PFSK-1 (cell line): ENCODE results near the gene RFX2.
A peak's percentile ranks its signal among the peaks of the same experiment; 100 is the strongest.

Source experiments
- FOXP2 ChIP-seq: optimal IDR thresholded peaks from 2 replicates; pipeline ENCODE3; 2011; ENCODE audit warnings: borderline replicate concordance, control low read depth, inconsistent platforms; ENCODE audit not compliant: insufficient read depth; ENCODE audit errors: extremely low read length, extremely low read depth
- POLR2AphosphoS5 ChIP-seq: IDR thresholded peaks from 2 replicates; pipeline ENCODE4 v1.6.1; 2012; ENCODE audit warnings: low read depth, mild to moderate bottlenecking, control low read depth, low read length, moderate library complexity
- REST ChIP-seq, 2 experiments: IDR thresholded peaks; 2 replicates each; pipeline versions ENCODE4 v1.6.1 to v1.8.0; 2011 to 2012; ENCODE audit warnings: low read depth in 2 of 2, low read length in 2 of 2, control low read depth in 1 of 2, inconsistent platforms in 1 of 2, mild to moderate bottlenecking in 1 of 2, moderate library complexity in 1 of 2; ENCODE audit not compliant: insufficient read depth in 1 of 2
- SIN3A ChIP-seq: IDR thresholded peaks from 2 replicates; pipeline ENCODE4 v1.6.1; 2012; ENCODE audit warnings: mild to moderate bottlenecking, low read length, moderate library complexity, borderline replicate concordance; ENCODE audit not compliant: insufficient read depth
- TAF1 ChIP-seq: IDR thresholded peaks from 2 replicates; pipeline ENCODE4 v1.6.1; 2012; ENCODE audit warnings: low read length, control low read depth, borderline replicate concordance; ENCODE audit not compliant: insufficient read depth

RFX2 gene

DNA sequence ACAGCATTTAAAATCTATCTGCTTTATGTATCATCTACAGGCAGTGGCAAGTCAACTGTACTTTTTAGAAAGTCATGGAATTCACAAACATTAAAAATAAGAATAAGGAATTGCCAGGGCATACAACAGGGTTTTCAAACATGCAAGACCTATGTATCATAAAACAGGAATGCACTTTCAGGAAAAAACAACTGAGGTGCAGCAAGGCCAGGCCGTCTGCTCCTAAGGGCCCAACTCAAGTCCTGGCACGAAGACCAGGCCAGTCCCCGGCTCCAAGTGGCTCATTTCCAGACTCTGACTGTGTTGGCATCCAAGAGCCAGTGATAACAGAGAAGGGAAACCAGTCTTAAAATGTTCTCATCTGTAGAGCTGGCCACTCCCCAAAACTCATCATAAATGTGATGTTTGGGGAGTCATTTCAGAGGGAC, 7.1 kb downstream of the RFX2 start:
- TF ChIP-seq TAF1 = no peak
- TF ChIP-seq FOXP2 = no peak
- no peak for TF ChIP-seq SIN3A
- TF ChIP-seq POLR2AphosphoS5 = no peak
- no peak for TF ChIP-seq REST (IDR thresholded peaks at IDR 0.05; ENCODE audit: insufficient read depth in 1 of 2, low read depth in 2 of 2, low read length in 2 of 2)

GRCh38 chr19:6101991-6102390, 8.3 kb downstream of the RFX2 start:
- TF ChIP-seq REST (IDR thresholded peaks at IDR 0.05; ENCODE audit: insufficient read depth in 1 of 2, low read depth in 2 of 2, low read length in 2 of 2) = no peak
- TF ChIP-seq SIN3A = no peak
- no peak for TF ChIP-seq FOXP2

DNA sequence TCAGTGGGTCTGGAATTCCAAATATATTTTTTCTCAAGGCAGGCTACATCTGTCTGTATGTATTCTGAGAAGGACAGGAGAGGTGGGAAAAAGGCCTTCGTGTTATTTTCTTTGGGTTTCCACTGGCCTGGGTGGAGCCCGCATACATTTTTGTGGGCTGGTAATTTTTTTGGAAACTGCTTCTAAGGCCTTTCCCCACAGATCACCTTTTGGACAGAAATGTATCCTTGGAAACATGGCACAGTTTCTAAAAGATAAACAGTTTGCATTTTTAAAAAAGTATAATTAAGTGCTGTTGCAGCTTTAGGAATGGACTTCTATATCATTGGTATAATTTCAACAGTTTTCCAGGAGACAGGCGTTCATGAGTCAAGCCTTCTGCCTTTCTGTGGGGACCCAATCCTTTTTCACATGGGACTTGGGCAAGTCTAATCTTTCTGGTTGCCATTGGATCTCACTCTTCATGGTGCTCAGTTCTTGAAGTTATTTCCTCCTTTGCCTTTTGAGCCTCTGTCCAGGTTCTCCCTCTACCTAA, 8.9 kb downstream of the RFX2 start:
- no peak for TF ChIP-seq SIN3A
- TF ChIP-seq TAF1 = no peak
- no peak for TF ChIP-seq REST (IDR thresholded peaks at IDR 0.05; ENCODE audit: insufficient read depth in 1 of 2, low read depth in 2 of 2, low read length in 2 of 2)
- TF ChIP-seq FOXP2 = no peak
- no peak for TF ChIP-seq POLR2AphosphoS5

- TF ChIP-seq POLR2AphosphoS5 (peak; percentile 43; the same call in 1 of the 2 replicates), FOXP2 (peak; percentile 12), SIN3A (no peak), TAF1 (no peak), REST (IDR thresholded peaks at IDR 0.05; ENCODE audit: insufficient read depth in 1 of 2, low read depth in 2 of 2, low read length in 2 of 2) (no peak)
Measured at GRCh38 chr19:6100284-6100915, 9.9 kb downstream of the RFX2 start.

DNA sequence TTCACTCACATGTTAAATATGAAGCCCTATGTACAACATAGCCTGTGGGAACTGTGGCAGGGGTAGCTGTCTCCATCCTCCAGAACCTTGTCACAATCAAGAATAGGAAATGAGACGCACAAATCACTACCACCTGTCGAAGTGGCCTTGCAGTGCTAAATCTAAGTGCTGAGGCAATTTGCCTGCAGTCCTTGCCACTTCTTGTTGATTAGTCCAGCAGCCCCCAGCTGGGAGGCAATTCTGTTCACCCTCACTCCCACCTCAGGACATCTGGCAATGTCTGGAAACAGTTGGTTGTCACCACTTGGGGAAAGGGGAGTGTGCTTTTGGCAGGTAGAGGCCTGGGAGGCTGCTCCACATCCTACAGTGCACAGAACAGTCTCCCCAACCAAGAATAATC, 10.7 kb downstream of the RFX2 start:
- TF ChIP-seq REST (IDR thresholded peaks at IDR 0.05; ENCODE audit: insufficient read depth in 1 of 2, low read depth in 2 of 2, low read length in 2 of 2) (no peak), SIN3A (no peak), FOXP2 (no peak), TAF1 (no peak), POLR2AphosphoS5 (no peak)
